HL-60/S4 (cell line): Measurements from ENCODE around the gene UBE2K.
"Not testable (repeated sequence)": the region's sequence is repeated elsewhere in the genome, so short reads cannot be mapped to it uniquely, and the experiment has no call there.

Experiments used
- in situ Hi-C: fragments of 300-500 bp; cut with MboI; formaldehyde crosslinking; loops from 2 replicates; pipeline ENCODE4 v1.14.3; 2022; ENCODE audit warnings: low sequenced_read_pairs

The UBE2K gene

DNA sequence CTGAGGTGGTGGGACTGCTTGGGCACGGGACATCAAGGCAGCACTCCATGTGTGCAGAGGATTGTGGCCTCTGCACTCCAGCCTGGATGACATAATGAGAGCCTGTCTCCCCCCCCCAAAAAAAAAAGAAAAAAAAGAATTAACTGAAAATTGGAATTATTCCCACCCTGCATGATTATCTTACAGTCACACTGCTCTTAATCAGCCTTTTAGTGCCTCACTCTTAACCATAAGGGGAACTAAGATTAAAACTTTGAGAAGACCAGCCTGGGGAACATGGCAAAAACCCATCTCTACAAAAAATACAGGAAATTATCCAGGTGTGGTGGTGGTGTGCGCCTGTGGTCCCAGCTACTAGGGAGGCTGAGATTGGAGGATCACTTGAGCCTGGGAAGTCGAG lies 94.6 kb downstream of the UBE2K start:
- in situ Hi-C loops = no loop called here

DNA sequence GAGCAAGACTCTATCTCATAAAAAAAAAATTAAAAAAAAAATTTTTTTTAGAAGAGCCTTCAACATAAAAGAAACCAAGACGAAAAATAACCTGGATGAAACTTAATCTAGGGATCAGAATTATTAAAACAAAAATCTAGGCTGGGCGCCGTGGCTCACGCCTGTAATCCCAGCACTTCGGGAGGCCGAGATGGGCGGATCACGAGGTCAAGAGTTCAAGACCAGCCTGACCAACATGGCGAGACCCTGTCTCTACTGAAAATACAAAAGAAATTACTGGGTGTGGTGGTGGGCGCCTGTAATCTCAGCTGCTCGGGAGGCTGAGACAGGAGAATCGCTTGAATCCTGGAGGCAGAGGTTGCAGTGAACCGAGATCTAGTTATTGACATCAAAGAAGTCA lies 95.0 kb downstream of the UBE2K start:
- in situ Hi-C loops = not testable (repeated sequence)

DNA sequence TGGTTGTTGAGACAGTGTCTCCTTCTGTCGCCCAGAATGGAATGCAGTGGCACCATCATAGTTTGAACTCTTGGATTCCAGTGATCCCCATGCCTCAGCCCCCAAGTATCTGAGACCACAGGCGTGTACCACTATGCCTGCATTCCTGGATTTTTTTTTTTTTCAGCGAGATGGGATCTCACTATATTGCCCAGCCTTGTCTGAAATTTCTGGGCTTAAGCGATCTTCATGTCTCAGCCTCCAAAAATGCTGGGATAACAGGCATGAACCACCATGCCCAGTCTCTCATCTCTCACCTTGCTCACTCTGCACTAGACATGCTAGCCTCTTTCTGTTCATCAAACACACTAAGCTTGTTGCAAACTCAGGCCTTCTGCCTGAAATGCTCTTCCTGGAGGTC lies 104.1 kb downstream of the UBE2K start:
- in situ Hi-C loops = no loop called here

- in situ Hi-C loops = no loop called here
Observed at GRCh38 chr4:39808231-39808749, 110.4 kb downstream of the UBE2K start.

- in situ Hi-C loops = no loop called here
Observed at GRCh38 chr4:39812500-39812899, 114.6 kb downstream of the UBE2K start.

GRCh38 chr4:39813033-39813432 lies 115.1 kb downstream of the UBE2K start:
- in situ Hi-C loops = not testable (repeated sequence)

- in situ Hi-C loops = not testable (repeated sequence)
Observed at GRCh38 chr4:39813761-39814160, 115.8 kb downstream of the UBE2K start.

DNA sequence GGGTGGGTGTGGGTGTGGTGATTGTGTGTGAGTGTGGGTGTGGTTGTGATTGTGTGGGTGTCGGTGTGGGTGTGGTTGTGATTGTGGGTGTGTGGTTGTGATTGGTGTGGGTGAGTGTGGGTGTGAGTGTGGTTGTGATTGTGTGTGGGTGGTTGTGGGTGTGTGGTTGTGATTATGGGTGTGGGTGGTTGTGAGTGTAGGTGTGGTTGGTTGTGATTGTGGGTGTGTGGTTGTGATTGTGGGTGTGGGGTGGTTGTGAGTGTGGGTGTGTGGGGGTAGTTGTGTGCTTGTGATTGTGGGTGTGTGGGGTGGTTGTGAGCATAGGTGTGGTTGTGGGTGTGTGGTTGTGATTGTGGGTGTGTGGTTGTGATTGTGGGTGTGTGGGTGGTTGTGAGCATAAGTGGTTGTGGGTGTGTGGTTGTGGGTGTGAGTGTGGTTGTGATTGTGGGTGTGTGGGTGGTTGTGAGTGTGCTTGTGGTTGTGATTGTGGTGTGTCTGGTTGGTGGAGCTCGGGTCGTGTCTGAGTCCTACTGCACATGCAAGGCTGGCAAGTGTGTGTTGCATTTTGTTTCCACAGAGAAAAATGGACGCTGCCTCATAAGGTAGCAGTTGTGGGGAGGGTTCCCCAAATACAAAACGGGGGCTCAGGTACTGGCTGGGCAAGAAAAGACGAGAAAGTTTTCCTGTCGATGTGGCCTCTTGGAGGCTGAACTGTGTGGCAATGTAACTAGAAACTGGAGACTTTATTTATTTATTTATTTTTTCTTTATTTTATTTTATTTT lies 116.7 kb downstream of the UBE2K start:
- in situ Hi-C loops = no loop called here

- in situ Hi-C loops = no loop called here
Observed at GRCh38 chr4:39818646-39819045, 120.7 kb downstream of the UBE2K start.

- in situ Hi-C loops = no loop called here
Observed at GRCh38 chr4:39820186-39820585, 122.2 kb downstream of the UBE2K start.

GRCh38 chr4:39821951-39822350 lies 124.0 kb downstream of the UBE2K start:
- in situ Hi-C loops = no loop called here

DNA sequence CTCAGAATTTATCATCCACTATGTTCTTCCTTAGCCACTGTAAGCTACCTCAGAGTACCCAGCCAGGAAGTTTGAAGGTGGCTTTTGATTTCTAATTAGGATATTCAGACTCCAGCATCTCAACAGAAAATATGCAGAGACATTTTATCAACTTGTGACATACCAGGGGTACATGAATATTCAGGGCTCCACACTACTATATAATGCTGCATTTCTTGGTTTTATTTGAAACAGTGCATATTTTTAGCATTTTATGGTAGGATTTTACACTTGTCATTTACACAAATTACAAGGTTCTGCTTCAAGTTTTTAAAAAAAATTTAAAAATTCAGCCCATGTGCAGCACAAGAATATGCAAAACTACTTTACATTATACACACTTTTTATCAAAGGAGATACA lies 124.7 kb downstream of the UBE2K start:
- in situ Hi-C loops = no loop called here

DNA sequence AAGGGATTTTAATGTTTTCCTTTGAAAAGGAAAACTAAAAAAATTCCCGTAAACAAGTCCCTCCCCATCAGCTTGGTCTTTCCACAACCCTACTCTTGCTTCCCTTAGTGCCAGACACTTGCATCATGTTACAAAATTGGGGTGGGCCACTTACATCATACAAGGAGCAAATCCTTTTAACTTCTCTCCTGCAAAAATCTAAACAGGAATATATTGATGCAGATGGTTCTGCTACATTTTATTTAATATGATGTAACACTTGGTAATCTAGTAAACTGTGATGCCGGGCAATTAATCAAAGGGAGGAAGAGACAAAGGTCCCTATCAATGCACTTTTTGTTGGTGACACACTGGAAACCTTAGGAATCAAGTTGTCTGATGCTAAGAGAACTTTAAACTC lies 125.3 kb downstream of the UBE2K start:
- in situ Hi-C loops = no loop called here

- in situ Hi-C loops = no loop called here
Observed at GRCh38 chr4:39825090-39825489, 127.2 kb downstream of the UBE2K start.

DNA sequence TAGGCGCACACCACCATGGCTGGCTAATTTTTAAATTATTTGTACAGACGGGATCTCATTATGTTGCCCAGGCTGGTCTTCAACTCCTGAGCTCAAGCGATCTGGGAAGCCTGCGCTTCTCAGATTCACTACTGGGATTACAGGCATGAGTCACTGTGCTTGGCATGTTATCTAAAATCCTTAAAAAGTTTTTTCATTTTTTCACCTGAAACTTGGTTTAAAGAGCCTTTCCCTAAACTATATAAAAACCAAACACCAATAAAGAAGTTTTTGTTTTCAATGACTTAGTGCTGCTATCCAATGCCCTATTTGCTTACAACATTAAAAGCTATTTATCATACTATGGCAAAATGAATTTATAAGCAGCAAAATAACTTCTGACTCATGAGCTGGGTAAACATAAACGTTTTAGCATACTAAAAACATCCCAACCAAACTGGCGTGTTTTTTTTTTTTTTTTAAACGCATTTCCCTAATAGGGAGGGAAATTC lies 127.8 kb downstream of the UBE2K start:
- in situ Hi-C loops = no loop called here
